ENCODE measurements around the gene MANBA. TPM values are rescaled to one million over a fixed set of nuclear protein-coding genes. Genes with fewer than 3 reads are reported as not detected.
A peak's percentile ranks its signal among the peaks of the same experiment; 100 is the strongest.

Gene MANBA
- total and polyA plus RNA-seq, 2 of the 13 experiments (the other 11 are each of a cell fraction or from before 2014, with no cell fraction given) = 11.7 to 33.3 TPM

DNA sequence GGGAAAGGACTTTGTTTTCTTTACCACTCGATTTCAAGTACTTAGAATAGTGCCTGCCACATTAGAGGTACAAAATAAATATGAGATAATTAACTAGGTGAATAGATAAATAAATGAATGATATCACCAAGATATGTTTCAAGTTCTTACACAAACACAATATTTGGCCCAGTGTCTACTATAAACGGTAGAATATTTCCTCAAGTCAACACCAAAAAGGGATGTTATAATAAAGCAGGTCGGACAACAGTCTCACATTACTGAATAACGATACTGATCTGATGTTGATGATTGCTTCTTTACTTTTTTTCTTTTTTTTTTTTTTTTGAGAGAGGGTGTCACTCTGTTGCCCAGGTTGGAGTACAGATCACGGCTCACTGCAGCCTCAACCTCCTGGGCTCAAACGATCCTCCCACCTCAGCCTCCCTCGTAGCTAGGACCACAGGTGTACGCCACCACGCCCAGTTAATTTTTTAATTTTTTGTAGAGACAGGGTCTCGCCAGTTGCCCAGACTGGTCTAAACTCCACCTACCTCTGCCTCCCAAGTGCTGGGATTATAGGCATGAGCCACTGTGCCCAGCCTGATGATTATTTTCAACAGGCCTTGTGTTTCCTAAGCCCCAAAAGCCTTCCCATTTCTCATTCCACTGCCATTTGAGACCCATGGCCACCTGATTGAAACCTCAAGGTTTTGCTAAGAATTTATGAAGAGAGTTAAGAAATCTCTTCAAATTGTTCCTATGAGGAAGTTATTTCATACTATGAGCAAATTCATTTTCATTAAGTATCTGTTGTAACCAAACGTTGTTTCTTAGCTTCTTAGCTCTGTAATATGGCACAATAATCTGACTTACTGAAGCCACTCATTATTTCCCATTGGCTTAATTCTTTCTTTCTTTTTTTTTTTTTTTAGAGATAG lies 2.3 kb downstream of the MANBA start:
- H3K79me2 ChIP-seq (ENCODE audit: insufficient read depth, low read length) = peaks cover 48% of the 10 kb centered on the region
- DNase-seq (ENCODE audit: low spot score) (no peak), ATAC-seq (no peak), FAIRE-seq (no peak)
- peak overlapping the region; percentile 99 for H3K4me2 ChIP-seq (ENCODE audit: low read depth, low read length)
- ChIA-PET CTCF (ENCODE audit: low intra/inter-chr PET ratio, low total read pairs) (no interaction called here), POLR2A (no interaction called here)
- no peak for TF ChIP-seq ZNF234 (CRISPR knock-in tag; conservative IDR thresholded peaks at IDR 0.05)
- TF ChIP-seq, protein P1, sequence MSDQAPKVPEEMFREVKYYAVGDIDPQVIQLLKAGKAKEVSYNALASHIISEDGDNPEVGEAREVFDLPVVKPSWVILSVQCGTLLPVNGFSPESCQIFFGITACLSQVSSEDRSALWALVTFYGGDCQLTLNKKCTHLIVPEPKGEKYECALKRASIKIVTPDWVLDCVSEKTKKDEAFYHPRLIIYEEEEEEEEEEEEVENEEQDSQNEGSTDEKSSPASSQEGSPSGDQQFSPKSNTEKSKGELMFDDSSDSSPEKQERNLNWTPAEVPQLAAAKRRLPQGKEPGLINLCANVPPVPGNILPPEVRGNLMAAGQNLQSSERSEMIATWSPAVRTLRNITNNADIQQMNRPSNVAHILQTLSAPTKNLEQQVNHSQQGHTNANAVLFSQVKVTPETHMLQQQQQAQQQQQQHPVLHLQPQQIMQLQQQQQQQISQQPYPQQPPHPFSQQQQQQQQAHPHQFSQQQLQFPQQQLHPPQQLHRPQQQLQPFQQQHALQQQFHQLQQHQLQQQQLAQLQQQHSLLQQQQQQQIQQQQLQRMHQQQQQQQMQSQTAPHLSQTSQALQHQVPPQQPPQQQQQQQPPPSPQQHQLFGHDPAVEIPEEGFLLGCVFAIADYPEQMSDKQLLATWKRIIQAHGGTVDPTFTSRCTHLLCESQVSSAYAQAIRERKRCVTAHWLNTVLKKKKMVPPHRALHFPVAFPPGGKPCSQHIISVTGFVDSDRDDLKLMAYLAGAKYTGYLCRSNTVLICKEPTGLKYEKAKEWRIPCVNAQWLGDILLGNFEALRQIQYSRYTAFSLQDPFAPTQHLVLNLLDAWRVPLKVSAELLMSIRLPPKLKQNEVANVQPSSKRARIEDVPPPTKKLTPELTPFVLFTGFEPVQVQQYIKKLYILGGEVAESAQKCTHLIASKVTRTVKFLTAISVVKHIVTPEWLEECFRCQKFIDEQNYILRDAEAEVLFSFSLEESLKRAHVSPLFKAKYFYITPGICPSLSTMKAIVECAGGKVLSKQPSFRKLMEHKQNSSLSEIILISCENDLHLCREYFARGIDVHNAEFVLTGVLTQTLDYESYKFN (CRISPR knock-in tag; conservative IDR thresholded peaks at IDR 0.05) = no peak
- TF ChIP-seq, protein P2, sequence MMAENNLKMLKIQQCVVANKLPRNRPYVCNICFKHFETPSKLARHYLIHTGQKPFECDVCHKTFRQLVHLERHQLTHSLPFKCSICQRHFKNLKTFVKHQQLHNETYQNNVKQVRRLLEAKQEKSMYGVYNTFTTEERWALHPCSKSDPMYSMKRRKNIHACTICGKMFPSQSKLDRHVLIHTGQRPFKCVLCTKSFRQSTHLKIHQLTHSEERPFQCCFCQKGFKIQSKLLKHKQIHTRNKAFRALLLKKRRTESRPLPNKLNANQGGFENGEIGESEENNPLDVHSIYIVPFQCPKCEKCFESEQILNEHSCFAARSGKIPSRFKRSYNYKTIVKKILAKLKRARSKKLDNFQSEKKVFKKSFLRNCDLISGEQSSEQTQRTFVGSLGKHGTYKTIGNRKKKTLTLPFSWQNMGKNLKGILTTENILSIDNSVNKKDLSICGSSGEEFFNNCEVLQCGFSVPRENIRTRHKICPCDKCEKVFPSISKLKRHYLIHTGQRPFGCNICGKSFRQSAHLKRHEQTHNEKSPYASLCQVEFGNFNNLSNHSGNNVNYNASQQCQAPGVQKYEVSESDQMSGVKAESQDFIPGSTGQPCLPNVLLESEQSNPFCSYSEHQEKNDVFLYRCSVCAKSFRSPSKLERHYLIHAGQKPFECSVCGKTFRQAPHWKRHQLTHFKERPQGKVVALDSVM (CRISPR knock-in tag; IDR thresholded peaks at IDR 0.05) = peak; percentile 40; the same call in 1 of the 2 replicates
- TF ChIP-seq, protein P3, sequence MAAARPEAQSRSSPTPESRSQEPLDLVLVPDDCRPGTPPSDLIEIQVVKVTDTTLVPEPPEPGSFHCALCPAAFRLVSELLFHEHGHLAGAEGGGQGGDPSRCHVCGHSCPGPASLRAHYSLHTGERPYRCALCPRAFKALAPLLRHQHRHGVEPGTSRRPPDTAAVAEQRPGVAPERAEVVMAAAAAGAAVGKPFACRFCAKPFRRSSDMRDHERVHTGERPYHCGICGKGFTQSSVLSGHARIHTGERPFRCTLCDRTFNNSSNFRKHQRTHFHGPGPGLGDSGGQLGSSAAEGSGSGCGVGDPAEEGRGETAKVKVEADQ (CRISPR knock-in tag; IDR thresholded peaks at IDR 0.05; ENCODE audit: borderline replicate concordance) = no peak
- no peak for TF ChIP-seq GTF2F1 (IDR thresholded peaks at IDR 0.05; ENCODE audit: low read length)
- TF ChIP-seq, protein P4, sequence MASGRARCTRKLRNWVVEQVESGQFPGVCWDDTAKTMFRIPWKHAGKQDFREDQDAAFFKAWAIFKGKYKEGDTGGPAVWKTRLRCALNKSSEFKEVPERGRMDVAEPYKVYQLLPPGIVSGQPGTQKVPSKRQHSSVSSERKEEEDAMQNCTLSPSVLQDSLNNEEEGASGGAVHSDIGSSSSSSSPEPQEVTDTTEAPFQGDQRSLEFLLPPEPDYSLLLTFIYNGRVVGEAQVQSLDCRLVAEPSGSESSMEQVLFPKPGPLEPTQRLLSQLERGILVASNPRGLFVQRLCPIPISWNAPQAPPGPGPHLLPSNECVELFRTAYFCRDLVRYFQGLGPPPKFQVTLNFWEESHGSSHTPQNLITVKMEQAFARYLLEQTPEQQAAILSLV (CRISPR knock-in tag; IDR thresholded peaks at IDR 0.05; ENCODE audit: borderline replicate concordance) = no peak
- TF ChIP-seq GPN1 (CRISPR knock-in tag; IDR thresholded peaks at IDR 0.05; ENCODE audit: borderline replicate concordance) = no peak
- TF ChIP-seq NR2F2 (IDR thresholded peaks at IDR 0.05; ENCODE audit: borderline replicate concordance, low read depth) = no peak
- no peak overlapping the region; a peak in 1 of 6 replicates for H3K4me3 ChIP-seq (replicated peaks in 1 of 3; ENCODE audit: insufficient read depth in 1 of 3, low read depth in 2 of 3, low read length in 3 of 3)
- in situ Hi-C loops (cut with HindIII; ENCODE audit: extremely low pct_ligation_motif_present, low pct_unique_long_range_greater_than_20kb) (no loop called here), intact Hi-C loops (cut with micrococcal nuclease; ENCODE audit: unreplicated experiment) (no loop called here)
- WGBS (ENCODE audit: low lambda C conversion rate) = 85% methylated on average over 11 of the region's 11 CpGs
- no peaks in the 10 kb centered on the region for H3K36me3 ChIP-seq (replicated peaks in 1 of 2; ENCODE audit: control insufficient read depth in 1 of 2, insufficient read depth in 2 of 2, low read length in 2 of 2)
- H2AFZ ChIP-seq (ENCODE audit: low read length) = no peak overlapping the region
- H4K20me1 ChIP-seq (ENCODE audit: insufficient read depth, low read length) = no peaks in the 10 kb centered on the region
- BruUV-seq (replicated peaks) = no TSS peak
- H3K9ac ChIP-seq (ENCODE audit: insufficient read depth, low read depth, low read length) = no peak overlapping the region
- peaks cover 46% of the 10 kb centered on the region for H3K4me1 ChIP-seq (ENCODE audit: insufficient read depth, low read length)
- H3K9me3 ChIP-seq (ENCODE audit: low read length) = no peaks in the 10 kb centered on the region
- H3K27me3 ChIP-seq (ENCODE audit: control insufficient read depth in 1 of 2, insufficient read depth in 2 of 2, low read length in 2 of 2) = no peaks in the 10 kb centered on the region; a peak in 1 of 5 replicates
- peak overlapping the region; percentile 44 for H3K27ac ChIP-seq (ENCODE audit: extremely low read length, insufficient read depth, low read length)
